ENCODE data around the gene EFHC2.

The EFHC2 gene

DNA sequence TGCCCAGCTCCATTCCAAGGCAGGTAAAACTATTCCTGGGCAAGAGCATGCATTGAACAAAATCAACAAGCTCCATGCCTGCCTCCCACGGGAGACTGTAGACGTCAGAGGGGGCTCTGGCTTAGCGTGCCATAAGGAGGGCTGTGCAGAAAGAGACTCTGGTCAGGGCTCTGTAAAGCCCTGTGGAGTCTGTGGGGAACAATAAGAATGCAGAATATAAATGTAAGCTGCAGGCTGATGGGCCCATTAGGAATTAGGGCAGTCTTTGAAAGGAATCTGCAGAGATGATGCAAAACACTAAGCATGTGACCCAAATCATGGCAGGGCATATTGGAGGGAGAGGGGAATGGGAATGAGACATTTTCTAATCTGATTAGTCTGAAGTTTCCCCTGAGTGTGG lies 170.3 kb downstream of the EFHC2 start:
- POLR2A ChIA-PET: no interaction called here
- TF ChIP-seq ZFHX2 (tag by site-specific recombination; conservative IDR thresholded peaks at IDR 0.05) (no peak), ZNF792 (tag by site-specific recombination; IDR thresholded peaks at IDR 0.05) (no peak), ZNF394 (tag by site-specific recombination; IDR thresholded peaks at IDR 0.05; ENCODE audit: borderline replicate concordance) (no peak), PRDM1 (tag by site-specific recombination; IDR thresholded peaks at IDR 0.05) (no peak), ZNF473 (tag by site-specific recombination; IDR thresholded peaks at IDR 0.05) (no peak), ZNF747 (tag by site-specific recombination; IDR thresholded peaks at IDR 0.05) (no peak), ZNF510 (tag by site-specific recombination; IDR thresholded peaks at IDR 0.05; ENCODE audit: insufficient replicate concordance) (no peak), ZNF629 (tag by site-specific recombination; IDR thresholded peaks at IDR 0.05) (no peak), ZSCAN16 (tag by site-specific recombination; IDR thresholded peaks at IDR 0.05) (no peak), FEZF1 (tag by site-specific recombination; IDR thresholded peaks at IDR 0.05) (no peak), RBAK (tag by site-specific recombination; IDR thresholded peaks at IDR 0.05) (no peak), GLI4 (tag by site-specific recombination; IDR thresholded peaks at IDR 0.05) (no peak), SP3 (tag by site-specific recombination; IDR thresholded peaks at IDR 0.05) (no peak), ZNF529 (tag by site-specific recombination; IDR thresholded peaks at IDR 0.05; ENCODE audit: insufficient replicate concordance) (no peak), ZNF701 (tag by site-specific recombination; IDR thresholded peaks at IDR 0.05) (no peak), ZNF830 (tag by site-specific recombination; IDR thresholded peaks at IDR 0.05; ENCODE audit: low read depth) (no peak)
- TF ChIP-seq, protein P1, sequence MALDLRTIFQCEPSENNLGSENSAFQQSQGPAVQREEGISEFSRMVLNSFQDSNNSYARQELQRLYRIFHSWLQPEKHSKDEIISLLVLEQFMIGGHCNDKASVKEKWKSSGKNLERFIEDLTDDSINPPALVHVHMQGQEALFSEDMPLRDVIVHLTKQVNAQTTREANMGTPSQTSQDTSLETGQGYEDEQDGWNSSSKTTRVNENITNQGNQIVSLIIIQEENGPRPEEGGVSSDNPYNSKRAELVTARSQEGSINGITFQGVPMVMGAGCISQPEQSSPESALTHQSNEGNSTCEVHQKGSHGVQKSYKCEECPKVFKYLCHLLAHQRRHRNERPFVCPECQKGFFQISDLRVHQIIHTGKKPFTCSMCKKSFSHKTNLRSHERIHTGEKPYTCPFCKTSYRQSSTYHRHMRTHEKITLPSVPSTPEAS (tag by site-specific recombination; IDR thresholded peaks at IDR 0.05): no peak
- TF ChIP-seq, protein P2, sequence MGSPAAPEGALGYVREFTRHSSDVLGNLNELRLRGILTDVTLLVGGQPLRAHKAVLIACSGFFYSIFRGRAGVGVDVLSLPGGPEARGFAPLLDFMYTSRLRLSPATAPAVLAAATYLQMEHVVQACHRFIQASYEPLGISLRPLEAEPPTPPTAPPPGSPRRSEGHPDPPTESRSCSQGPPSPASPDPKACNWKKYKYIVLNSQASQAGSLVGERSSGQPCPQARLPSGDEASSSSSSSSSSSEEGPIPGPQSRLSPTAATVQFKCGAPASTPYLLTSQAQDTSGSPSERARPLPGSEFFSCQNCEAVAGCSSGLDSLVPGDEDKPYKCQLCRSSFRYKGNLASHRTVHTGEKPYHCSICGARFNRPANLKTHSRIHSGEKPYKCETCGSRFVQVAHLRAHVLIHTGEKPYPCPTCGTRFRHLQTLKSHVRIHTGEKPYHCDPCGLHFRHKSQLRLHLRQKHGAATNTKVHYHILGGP (tag by site-specific recombination; IDR thresholded peaks at IDR 0.05): no peak
- CTCF ChIA-PET: interaction anchor here (1.3 kb wide), 1 partner anchor 71 kb away, joined by 4 read pairs; no protein-coding TSS in a partner anchor
- Histone ChIP-seq H3K36me3 (ENCODE audit: control insufficient read depth in 2 of 2, insufficient read depth in 1 of 2, low read length in 2 of 2) (no peaks in the 10 kb centered on the region), H3K27ac (ENCODE audit: extremely low read depth, low read depth, low read length) (no peak overlapping the region), H3K4me3 (ENCODE audit: low read depth, low read length) (no peak overlapping the region), H3K9me3 (ENCODE audit: control insufficient read depth, insufficient read depth, low read depth, low read length) (no peaks in the 10 kb centered on the region), H3K4me1 (ENCODE audit: control insufficient read depth, insufficient read depth, low read length) (no peaks in the 10 kb centered on the region)

DNA sequence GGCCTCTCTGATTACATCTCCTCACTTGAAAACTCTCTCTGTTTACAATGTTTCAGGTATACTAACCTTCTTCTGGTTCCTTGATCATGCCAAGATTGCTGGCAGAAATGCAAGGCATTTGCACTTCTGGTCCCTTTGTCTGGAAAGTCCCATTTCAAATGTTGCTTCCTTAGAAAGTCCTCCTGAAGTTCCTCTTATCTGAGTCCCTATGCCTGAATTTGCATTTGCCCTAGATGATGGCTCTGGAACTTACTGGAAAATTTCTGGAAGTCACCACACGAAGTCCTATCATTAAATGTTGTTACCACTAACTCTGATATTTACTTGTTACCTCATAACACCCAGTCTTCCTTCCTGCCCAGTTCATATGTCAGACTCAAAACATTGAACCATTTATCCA lies 176.4 kb downstream of the EFHC2 start:
- CTCF ChIA-PET: interaction anchor here (0.7 kb wide), 1 partner anchor 397 kb away, joined by 3 read pairs; no protein-coding TSS in a partner anchor
- no peak for TF ChIP-seq ZNF624 (tag by site-specific recombination; IDR thresholded peaks at IDR 0.05)
- no peak for TF ChIP-seq ZNF335 (tag by site-specific recombination; conservative IDR thresholded peaks at IDR 0.05)
- TF ChIP-seq, protein P3, sequence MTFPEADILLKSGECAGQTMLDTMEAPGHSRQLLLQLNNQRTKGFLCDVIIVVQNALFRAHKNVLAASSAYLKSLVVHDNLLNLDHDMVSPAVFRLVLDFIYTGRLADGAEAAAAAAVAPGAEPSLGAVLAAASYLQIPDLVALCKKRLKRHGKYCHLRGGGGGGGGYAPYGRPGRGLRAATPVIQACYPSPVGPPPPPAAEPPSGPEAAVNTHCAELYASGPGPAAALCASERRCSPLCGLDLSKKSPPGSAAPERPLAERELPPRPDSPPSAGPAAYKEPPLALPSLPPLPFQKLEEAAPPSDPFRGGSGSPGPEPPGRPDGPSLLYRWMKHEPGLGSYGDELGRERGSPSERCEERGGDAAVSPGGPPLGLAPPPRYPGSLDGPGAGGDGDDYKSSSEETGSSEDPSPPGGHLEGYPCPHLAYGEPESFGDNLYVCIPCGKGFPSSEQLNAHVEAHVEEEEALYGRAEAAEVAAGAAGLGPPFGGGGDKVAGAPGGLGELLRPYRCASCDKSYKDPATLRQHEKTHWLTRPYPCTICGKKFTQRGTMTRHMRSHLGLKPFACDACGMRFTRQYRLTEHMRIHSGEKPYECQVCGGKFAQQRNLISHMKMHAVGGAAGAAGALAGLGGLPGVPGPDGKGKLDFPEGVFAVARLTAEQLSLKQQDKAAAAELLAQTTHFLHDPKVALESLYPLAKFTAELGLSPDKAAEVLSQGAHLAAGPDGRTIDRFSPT (tag by site-specific recombination; IDR thresholded peaks at IDR 0.05): no peak
- TF ChIP-seq ZNF114 (tag by site-specific recombination; IDR thresholded peaks at IDR 0.05): no peak
- TF ChIP-seq, protein P4, sequence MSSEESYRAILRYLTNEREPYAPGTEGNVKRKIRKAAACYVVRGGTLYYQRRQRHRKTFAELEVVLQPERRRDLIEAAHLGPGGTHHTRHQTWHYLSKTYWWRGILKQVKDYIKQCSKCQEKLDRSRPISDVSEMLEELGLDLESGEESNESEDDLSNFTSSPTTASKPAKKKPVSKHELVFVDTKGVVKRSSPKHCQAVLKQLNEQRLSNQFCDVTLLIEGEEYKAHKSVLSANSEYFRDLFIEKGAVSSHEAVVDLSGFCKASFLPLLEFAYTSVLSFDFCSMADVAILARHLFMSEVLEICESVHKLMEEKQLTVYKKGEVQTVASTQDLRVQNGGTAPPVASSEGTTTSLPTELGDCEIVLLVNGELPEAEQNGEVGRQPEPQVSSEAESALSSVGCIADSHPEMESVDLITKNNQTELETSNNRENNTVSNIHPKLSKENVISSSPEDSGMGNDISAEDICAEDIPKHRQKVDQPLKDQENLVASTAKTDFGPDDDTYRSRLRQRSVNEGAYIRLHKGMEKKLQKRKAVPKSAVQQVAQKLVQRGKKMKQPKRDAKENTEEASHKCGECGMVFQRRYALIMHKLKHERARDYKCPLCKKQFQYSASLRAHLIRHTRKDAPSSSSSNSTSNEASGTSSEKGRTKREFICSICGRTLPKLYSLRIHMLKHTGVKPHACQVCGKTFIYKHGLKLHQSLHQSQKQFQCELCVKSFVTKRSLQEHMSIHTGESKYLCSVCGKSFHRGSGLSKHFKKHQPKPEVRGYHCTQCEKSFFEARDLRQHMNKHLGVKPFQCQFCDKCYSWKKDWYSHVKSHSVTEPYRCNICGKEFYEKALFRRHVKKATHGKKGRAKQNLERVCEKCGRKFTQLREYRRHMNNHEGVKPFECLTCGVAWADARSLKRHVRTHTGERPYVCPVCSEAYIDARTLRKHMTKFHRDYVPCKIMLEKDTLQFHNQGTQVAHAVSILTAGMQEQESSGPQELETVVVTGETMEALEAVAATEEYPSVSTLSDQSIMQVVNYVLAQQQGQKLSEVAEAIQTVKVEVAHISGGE (tag by site-specific recombination; conservative IDR thresholded peaks at IDR 0.05; ENCODE audit: low read depth): no peak
- TF ChIP-seq ZNF529 (tag by site-specific recombination; IDR thresholded peaks at IDR 0.05; ENCODE audit: insufficient replicate concordance): no peak
- no peak overlapping the region for H3K4me3 ChIP-seq (ENCODE audit: low read depth, low read length)
- no peak overlapping the region for H3K27ac ChIP-seq (ENCODE audit: extremely low read depth, low read depth, low read length)
- POLR2A ChIA-PET: no interaction called here
- H3K4me1 ChIP-seq (ENCODE audit: control insufficient read depth, insufficient read depth, low read length): no peaks in the 10 kb centered on the region
- no peaks in the 10 kb centered on the region for H3K9me3 ChIP-seq (ENCODE audit: control insufficient read depth, insufficient read depth, low read depth, low read length)
- H3K36me3 ChIP-seq (ENCODE audit: control insufficient read depth in 2 of 2, insufficient read depth in 1 of 2, low read length in 2 of 2): no peaks in the 10 kb centered on the region

Data from HEK293 (cell line).